Duodenal mucosa (tissue), 2 donors: ENCODE measurements around the gene PSORS1C1.
A peak's percentile ranks its signal among the peaks of the same experiment; 100 is the strongest.
"Not testable (repeated sequence)": the region's sequence is repeated elsewhere in the genome, so short reads cannot be mapped to it uniquely, and the experiment has no call there.

Source experiments
- H3K27ac ChIP-seq: one replicate; pipeline ENCODE4 v1.7.0; 2013; ENCODE audit warnings: low read depth, low read length
- H3K27me3 ChIP-seq, 2 donors: one replicate each; pipeline ENCODE4 v1.7.0; 2013; ENCODE audit warnings: low read length in 2 of 2, control low read depth in 1 of 2; ENCODE audit not compliant: insufficient read depth in 2 of 2, control insufficient read depth in 1 of 2
- H3K36me3 ChIP-seq, 2 donors: one replicate each; pipeline ENCODE4 v1.7.0; 2013; ENCODE audit warnings: low read length in 2 of 2, control low read depth in 1 of 2; ENCODE audit not compliant: insufficient read depth in 2 of 2, control insufficient read depth in 1 of 2
- H3K4me1 ChIP-seq, 2 donors: one replicate each; pipeline ENCODE4 v1.7.0; 2013; ENCODE audit warnings: low read length in 2 of 2, control low read depth in 1 of 2; ENCODE audit not compliant: insufficient read depth in 2 of 2, control insufficient read depth in 1 of 2
- H3K4me3 ChIP-seq, 2 donors: one replicate each; pipeline ENCODE4 v1.7.0; 2013; ENCODE audit warnings: low read length in 2 of 2, low read depth in 1 of 2
- H3K9ac ChIP-seq, 2 donors: one replicate each; pipeline ENCODE4 v1.7.0; 2013; ENCODE audit warnings: low read length in 2 of 2, low read depth in 1 of 2
- H3K9me3 ChIP-seq, 2 donors: one replicate each; pipeline ENCODE4 v1.7.0; 2013; ENCODE audit warnings: low read length in 2 of 2, control low read depth in 1 of 2; ENCODE audit not compliant: control insufficient read depth in 1 of 2

Gene PSORS1C1

GRCh38 chr6:31114541-31114878 lies at the start of gene PSORS1C1:
PSORS1C1 (plus strand) TSS chr6:31114800; CDS start chr6:31129633, 14,833 bp downstream.
- Histone ChIP-seq H3K27ac (peak within 1 kb of the TSS; percentile 48), H3K4me3 (peak within 1 kb of the TSS; percentile 51 to 67), H3K9me3 (no peaks in the 10 kb centered on the region), H3K36me3 (no peaks in the 10 kb centered on the region), H3K9ac (peak within 1 kb of the TSS; percentile 40 to 63), H3K27me3 (peaks cover 0 to 11% of the 10 kb centered on the region in 2 donors), H3K4me1 (peaks cover 18 to 24% of the 10 kb centered on the region in 2 donors)

- peaks cover 0 to 8% of the 10 kb centered on the region in 2 donors for H3K27me3 ChIP-seq
- H3K9me3 ChIP-seq: no peaks in the 10 kb centered on the region
- H3K27ac ChIP-seq: no peak overlapping the region
Observed at GRCh38 chr6:31065556-31065955, 49.0 kb upstream of the PSORS1C1 start.

GRCh38 chr6:31067028-31067427 lies 47.6 kb upstream of the PSORS1C1 start:
- not testable (repeated sequence) for H3K4me3 ChIP-seq, H3K27me3 ChIP-seq, H3K9me3 ChIP-seq, H3K9ac ChIP-seq, H3K36me3 ChIP-seq, H3K27ac ChIP-seq, H3K4me1 ChIP-seq

More at GRCh38 chr6:31065556-31065955, 49.0 kb upstream of the PSORS1C1 start:
- no peaks in the 10 kb centered on the region for H3K4me1 ChIP-seq
- H3K9ac ChIP-seq: no peak overlapping the region
- H3K4me3 ChIP-seq: no peak overlapping the region
- H3K36me3 ChIP-seq: no peaks in the 10 kb centered on the region

- H3K36me3 ChIP-seq, H3K9me3 ChIP-seq, H3K27me3 ChIP-seq, H3K4me1 ChIP-seq, H3K4me3 ChIP-seq, H3K27ac ChIP-seq, H3K9ac ChIP-seq: not testable (repeated sequence)
Observed at GRCh38 chr6:31067891-31068668, 46.5 kb upstream of the PSORS1C1 start.

GRCh38 chr6:31068669-31069340 lies 45.8 kb upstream of the PSORS1C1 start:
- no peak overlapping the region for H3K4me3 ChIP-seq
- H3K27me3 ChIP-seq: no peaks in the 10 kb centered on the region
- no peaks in the 10 kb centered on the region for H3K4me1 ChIP-seq
- H3K9ac ChIP-seq: no peak overlapping the region
- no peak overlapping the region for H3K27ac ChIP-seq
- H3K36me3 ChIP-seq: no peaks in the 10 kb centered on the region
- no peaks in the 10 kb centered on the region for H3K9me3 ChIP-seq

- Histone ChIP-seq H3K9ac (no peak overlapping the region), H3K9me3 (no peaks in the 10 kb centered on the region), H3K36me3 (no peaks in the 10 kb centered on the region), H3K27me3 (no peaks in the 10 kb centered on the region), H3K4me1 (no peaks in the 10 kb centered on the region), H3K27ac (no peak overlapping the region), H3K4me3 (no peak overlapping the region)
Observed at GRCh38 chr6:31070711-31071197, 43.8 kb upstream of the PSORS1C1 start.

GRCh38 chr6:31074401-31074800 lies 40.2 kb upstream of the PSORS1C1 start:
- no peak overlapping the region for H3K27ac ChIP-seq
- no peaks in the 10 kb centered on the region for H3K36me3 ChIP-seq
- H3K27me3 ChIP-seq: no peaks in the 10 kb centered on the region
- H3K4me1 ChIP-seq: no peaks in the 10 kb centered on the region
- H3K9ac ChIP-seq: no peak overlapping the region
- no peaks in the 10 kb centered on the region for H3K9me3 ChIP-seq
- H3K4me3 ChIP-seq: no peak overlapping the region

- no peaks in the 10 kb centered on the region for H3K9me3 ChIP-seq
- no peak overlapping the region for H3K4me3 ChIP-seq
- H3K9ac ChIP-seq: no peak overlapping the region
- H3K36me3 ChIP-seq: no peaks in the 10 kb centered on the region
- peaks cover 0 to 3% of the 10 kb centered on the region in 2 donors for H3K4me1 ChIP-seq
- no peaks in the 10 kb centered on the region for H3K27me3 ChIP-seq
- H3K27ac ChIP-seq: no peak overlapping the region
Observed at GRCh38 chr6:31075528-31075927, 39.1 kb upstream of the PSORS1C1 start.

GRCh38 chr6:31076611-31077010 lies 38.0 kb upstream of the PSORS1C1 start:
- H3K4me3 ChIP-seq: no peak overlapping the region

GRCh38 chr6:31079656-31080261 lies 34.8 kb upstream of the PSORS1C1 start:
- Histone ChIP-seq H3K4me3 (peak overlapping the region in 1 of 2 donors; percentile 18), H3K9ac (peak overlapping the region; percentile 21 to 29), H3K36me3 (no peaks in the 10 kb centered on the region), H3K9me3 (no peaks in the 10 kb centered on the region), H3K27me3 (no peaks in the 10 kb centered on the region), H3K27ac (no peak overlapping the region), H3K4me1 (peaks cover 0 to 3% of the 10 kb centered on the region in 2 donors)

More at GRCh38 chr6:31076611-31077010, 38.0 kb upstream of the PSORS1C1 start:
- Histone ChIP-seq H3K4me1 (peaks cover 0 to 3% of the 10 kb centered on the region in 2 donors), H3K27ac (no peak overlapping the region), H3K9me3 (no peaks in the 10 kb centered on the region), H3K36me3 (no peaks in the 10 kb centered on the region), H3K27me3 (no peaks in the 10 kb centered on the region), H3K9ac (no peak overlapping the region)
